Mammary epithelial cell (primary cell): ENCODE data around the gene RNF212.

Experiments used
- CTCF ChIP-seq, 2 donors: IDR thresholded peaks in 1 of 2; conservative IDR thresholded peaks in 1 of 2; 2 replicates each; pipeline ENCODE4 v1.5.1; 2011 to 2012; ENCODE audit warnings: inconsistent platforms in 2 of 2, low read length in 2 of 2, mild to moderate bottlenecking in 2 of 2, control low read depth in 1 of 2, low read depth in 1 of 2; ENCODE audit not compliant: insufficient read depth in 1 of 2; ENCODE audit errors: extremely low read depth in 1 of 2
- EZH2 ChIP-seq: IDR thresholded peaks from 2 replicates; pipeline ENCODE4 v1.6.1; 2012; ENCODE audit warnings: low read length, inconsistent platforms, borderline replicate concordance

- TF ChIP-seq CTCF (conservative IDR thresholded peaks at IDR 0.05 in 1 of 2, IDR thresholded peaks at IDR 0.05 in 1 of 2; ENCODE audit: extremely low read depth in 1 of 2, insufficient read depth in 1 of 2, low read depth in 1 of 2, low read length in 2 of 2) (no peak), EZH2 (no peak)
Observed at GRCh38 chr4:1033840-1034551, 79.4 kb downstream of the RNF212 start.
